IPS-11a (cell line): Measurements from ENCODE around the gene HERC5.
"Not testable (repeated sequence)": the region's sequence is repeated elsewhere in the genome, so short reads cannot be mapped to it uniquely, and the experiment has no call there.

Source experiments
- H3K4me3 ChIP-seq: one replicate; pipeline ENCODE4 v1.5.1; 2013; ENCODE audit warnings: low read depth, low read length, control low read depth

The HERC5 gene

DNA sequence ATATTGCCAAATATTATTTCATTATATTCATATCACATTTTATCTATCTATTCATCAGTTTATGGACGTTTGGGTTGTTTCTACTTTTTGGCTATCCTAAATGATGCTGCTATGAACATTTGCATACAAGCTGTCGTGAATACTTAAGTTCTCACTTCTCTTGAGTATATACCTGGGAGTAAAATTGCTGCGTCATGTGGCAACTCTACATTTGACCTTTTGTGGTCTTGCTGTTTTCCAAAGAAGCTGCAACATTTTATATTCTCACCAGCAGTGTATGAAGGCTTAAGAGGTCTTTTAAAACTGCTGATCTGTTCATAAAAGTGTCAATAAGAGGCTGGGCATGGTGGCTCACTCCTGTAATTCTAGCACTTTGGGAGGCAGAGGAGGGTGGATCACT lies 60.9 kb downstream of the HERC5 start:
- H3K4me3 ChIP-seq, result no peak overlapping the region

GRCh38 chr4:88518911-88519310 lies 62.0 kb downstream of the HERC5 start:
- H3K4me3 ChIP-seq, result no peak overlapping the region

GRCh38 chr4:88522702-88523324 lies 65.9 kb downstream of the HERC5 start:
- peak overlapping the region; percentile 86 for H3K4me3 ChIP-seq

DNA sequence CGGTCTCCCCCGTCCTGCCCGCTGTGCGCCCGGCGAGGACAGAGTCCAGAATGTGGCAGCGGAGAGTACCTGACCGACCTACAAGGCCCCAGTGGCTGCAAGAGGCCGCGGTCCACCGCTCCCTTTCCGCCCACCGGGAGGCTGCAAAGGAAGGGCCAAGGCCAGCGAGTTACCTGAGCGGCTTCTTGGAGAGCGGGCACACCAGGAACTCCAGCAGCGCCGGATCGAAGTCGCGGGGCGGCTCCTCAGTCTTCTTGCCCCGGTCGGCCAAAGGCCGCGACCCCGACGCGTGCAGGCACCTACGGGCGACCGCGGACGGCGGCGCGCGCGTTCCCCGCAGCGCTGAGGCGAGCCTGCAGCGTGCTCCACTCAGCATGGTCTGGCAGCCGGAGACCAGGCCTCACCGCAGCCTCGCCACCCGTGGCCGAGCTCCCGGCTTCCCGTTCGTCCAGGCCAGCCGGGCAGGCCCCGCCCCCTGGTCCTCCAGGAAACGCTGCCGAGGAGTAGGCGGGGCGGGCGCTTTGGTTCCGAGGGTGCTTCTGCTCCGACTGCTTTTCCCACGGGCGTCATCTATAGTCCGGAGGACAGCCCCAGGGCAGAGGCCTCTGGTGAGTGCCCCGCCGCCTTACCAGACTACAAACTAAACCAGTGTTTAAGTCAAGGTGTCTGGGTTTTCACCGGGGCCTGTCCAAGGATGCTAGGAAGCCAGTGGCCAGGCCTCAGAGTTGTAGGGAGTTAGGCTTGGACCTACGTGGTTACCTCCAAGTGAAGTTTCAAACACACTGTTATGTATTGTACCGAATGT lies 66.6 kb downstream of the HERC5 start, which contains the start of gene PYURF:
TSS of gene PYURF (minus strand) at position 452 of the 805 bp plus-strand sequence. CDS start at position 376, 76 bp downstream.
- peak within 1 kb of the TSS; percentile 86 for H3K4me3 ChIP-seq

DNA sequence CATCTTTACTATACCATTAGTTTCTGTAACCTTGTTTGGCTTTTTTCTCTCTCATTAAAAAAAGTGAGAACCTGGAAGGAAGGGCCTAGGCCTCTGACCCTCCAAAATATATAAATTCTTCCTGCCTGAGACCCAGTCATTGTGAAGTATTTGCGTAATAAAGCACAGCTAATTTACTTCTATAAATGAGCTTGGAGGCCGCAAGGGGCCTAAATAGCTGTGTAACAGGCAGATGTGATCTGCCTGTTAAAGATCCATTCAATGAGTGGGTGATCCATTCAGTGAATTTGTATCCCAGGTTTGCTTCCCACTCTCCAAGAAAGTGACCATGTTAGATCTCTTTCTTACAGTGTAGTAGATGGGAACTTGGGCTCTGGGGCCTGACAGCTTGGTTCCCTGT lies 67.3 kb downstream of the HERC5 start:
- peak overlapping the region; percentile 86 for H3K4me3 ChIP-seq

DNA sequence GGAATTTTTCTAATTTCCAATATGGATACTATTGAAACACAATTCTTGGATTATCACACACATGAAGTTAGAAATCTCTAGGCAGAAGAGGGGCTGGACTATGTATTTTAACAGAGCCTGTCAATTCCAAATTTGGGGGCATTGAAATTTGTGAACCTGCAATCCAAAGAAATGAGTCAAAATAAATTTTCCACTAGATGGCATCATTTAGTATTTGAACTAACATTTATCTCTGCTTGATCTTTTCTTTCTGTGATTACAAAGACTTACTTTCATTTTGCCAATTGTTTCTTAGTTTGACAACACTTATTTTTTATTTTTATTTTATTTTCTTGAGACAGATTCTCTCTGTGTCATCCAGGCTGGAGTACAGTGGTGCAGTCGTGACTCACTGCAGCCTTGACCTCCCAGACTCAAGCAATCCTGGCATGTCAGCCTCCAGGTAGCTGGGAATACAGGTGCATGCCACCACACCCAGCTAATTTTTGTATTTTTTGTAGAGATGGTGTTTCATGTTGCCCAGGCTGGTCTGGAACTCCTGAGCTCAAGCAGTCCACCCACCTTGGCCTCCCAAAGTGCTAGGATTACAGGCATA lies 69.4 kb downstream of the HERC5 start:
- no peak overlapping the region for H3K4me3 ChIP-seq

- H3K4me3 ChIP-seq, result no peak overlapping the region
Measured at GRCh38 chr4:88527787-88528186, 70.9 kb downstream of the HERC5 start.

DNA sequence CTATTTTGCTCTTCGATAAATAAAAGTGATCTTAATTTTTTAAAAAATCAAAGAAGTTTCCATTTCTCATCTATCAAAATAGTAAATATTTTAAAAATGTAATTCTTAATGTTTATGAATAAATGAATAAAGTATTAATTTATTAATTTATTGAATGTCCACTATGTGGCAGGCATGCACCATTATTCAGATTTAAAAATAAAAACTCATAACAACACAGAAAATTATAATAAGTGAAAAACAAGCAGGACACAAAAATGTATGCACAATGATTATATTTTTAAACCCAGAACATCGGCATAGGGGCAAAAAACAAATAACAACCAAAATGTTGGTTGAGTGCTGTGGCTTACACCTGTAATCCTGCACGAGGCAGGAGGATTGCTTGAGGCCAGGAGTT lies 71.9 kb downstream of the HERC5 start:
- H3K4me3 ChIP-seq, result no peak overlapping the region

GRCh38 chr4:88531549-88531948 lies 74.6 kb downstream of the HERC5 start:
- no peak overlapping the region for H3K4me3 ChIP-seq

GRCh38 chr4:88533088-88533790 lies 76.3 kb downstream of the HERC5 start:
- peak overlapping the region; percentile 22 for H3K4me3 ChIP-seq

DNA sequence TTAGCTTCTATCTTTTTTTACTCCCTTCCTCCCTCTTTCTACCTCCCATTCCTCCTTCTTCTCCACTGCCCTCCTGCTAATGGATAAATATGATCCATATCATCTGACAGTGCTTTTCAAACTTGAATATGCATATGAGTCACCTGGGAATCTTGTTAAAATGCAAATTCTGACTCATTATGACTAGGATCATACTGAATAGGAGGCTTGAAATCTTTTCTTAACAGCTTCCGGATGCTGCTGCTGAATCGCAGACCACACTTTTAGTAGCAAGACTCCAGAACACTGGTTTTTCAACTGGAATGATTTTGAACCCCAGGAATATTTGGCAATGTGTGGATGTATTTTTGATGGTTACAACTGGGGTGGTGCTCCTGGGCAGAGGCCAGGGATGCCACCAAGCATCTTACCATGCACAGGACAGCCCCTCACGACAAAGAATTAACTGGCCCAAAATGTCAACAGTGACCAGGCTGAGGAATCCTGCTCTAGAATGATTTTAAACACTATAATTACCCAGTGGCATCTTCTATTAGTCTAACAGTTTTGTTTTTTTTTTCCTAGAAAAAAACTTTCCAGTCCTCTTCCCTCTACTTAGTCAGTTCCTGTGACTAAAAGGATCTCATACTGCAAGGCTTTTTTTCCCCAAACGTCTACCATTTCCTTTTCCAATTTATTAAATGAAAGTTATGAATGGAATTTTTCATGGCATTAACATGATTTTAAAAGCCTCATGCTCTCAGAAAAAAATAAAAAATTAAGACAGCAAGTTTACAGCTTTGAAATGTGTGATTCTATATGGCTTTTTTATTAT lies 77.2 kb downstream of the HERC5 start:
- H3K4me3 ChIP-seq, result no peak overlapping the region

DNA sequence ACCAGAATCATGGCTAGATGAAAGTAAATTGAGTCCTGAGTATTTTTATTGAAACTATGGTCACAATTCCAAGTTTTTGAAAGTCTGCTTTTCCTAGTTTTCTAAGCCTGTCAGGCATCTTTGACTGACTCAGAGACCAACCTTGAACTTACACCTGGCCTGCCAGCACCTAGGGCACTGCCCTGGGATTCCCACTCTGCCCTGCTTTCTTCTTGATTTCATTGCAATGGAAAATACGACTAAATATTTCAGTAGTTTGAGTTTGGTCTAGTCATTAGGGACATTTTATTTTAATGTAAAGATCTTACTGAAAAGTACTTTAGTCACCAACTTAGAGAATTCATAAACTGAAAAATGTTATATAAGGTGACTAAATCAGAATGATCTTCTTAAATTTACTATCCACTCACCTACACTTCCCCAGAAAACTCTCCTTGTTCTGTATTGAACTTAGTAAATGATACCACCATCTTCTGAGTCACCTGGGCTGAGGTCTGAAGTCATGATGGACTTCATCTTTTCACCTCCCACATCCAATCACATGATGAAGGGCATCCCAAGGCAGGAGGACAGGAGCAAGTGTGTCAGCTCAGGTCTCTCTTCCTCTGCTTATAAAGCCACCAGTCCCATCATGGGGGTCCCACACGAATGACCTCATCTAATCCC lies 78.3 kb downstream of the HERC5 start:
- no peak overlapping the region for H3K4me3 ChIP-seq

GRCh38 chr4:88537709-88538108 lies 80.8 kb downstream of the HERC5 start:
- no peak overlapping the region for H3K4me3 ChIP-seq

- H3K4me3 ChIP-seq, result not testable (repeated sequence)
Measured at GRCh38 chr4:88539322-88540068, 82.6 kb downstream of the HERC5 start.

DNA sequence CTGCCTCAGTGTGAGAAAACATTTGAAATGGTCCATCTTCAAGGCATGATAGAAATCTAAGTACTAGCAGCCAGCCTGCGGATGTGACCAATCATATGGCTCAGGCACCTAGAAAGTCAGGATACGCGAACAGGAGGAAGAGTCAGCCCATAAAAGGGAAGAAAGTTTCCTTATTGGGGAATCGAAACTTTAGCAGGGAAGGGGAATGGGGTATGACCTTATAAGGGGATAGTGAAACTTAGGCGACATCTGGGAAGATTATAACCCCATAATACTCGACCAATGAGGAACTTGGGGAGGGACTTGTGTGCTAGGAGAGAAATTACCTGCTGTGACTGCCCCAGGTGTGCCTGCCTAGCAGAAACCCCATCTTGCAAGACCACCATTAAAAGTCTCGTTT lies 92.9 kb downstream of the HERC5 start:
- no peak overlapping the region for H3K4me3 ChIP-seq
